CD4-positive, alpha-beta T cell (primary cell): Measurements from ENCODE around the gene ZNF738. TPM values are rescaled to one million over a fixed set of nuclear protein-coding genes. Genes with fewer than 3 reads are reported as not detected.
A peak's percentile ranks its signal among the peaks of the same experiment; 100 is the strongest.

Source experiments
- ATAC-seq: fragments of 200-7000 bp; cut with Tn5 transposase; one replicate; pipeline ENCODE4 v1.10.0; 2022; ENCODE audit warnings: mild to moderate bottlenecking; ENCODE audit not compliant: poor library complexity
- CTCF ChIA-PET: fragments of 350-600 bp; sonication (Branson Sonifier 250); formaldehyde crosslinking; loops from one replicate; lab custom pipeline; 2021; ENCODE audit warnings: antibody characterized with exemption, inconsistent platforms; lab: Charles Lee
- POLR2A ChIA-PET: fragments of 350-600 bp; sonication (Branson Sonifier 250); formaldehyde crosslinking; loops from one replicate; lab custom pipeline; 2021; ENCODE audit warnings: antibody characterized with exemption, inconsistent platforms; lab: Charles Lee
- DNase-seq, 14 experiments: peaks; one replicate each; pipeline ENCODE4 v3.0.0-alpha.2; 2013 to 2020; ENCODE audit warnings: mixed read lengths in 2 of 14
- H3K27ac ChIP-seq, 2 donors: one replicate each; pipeline versions ENCODE4 v1.5.1 to v1.7.0; 2013; ENCODE audit warnings: low read length in 2 of 2, low read depth in 1 of 2, mild to moderate bottlenecking in 1 of 2
- H3K27me3 ChIP-seq, 2 experiments: 1 replicate in 1 of 2; 2 replicates in 1 of 2; pipeline versions ENCODE4 v1.6.1 to v1.7.0; 2013; ENCODE audit warnings: low read length in 2 of 2, control low read depth in 1 of 2, mild to moderate bottlenecking in 1 of 2, moderate library complexity in 1 of 2; ENCODE audit not compliant: insufficient read depth in 2 of 2, control insufficient read depth in 1 of 2
- H3K36me3 ChIP-seq: one replicate; pipeline ENCODE4 v1.6.1; 2013; ENCODE audit warnings: low read length, control low read depth; ENCODE audit not compliant: insufficient read depth
- H3K4me1 ChIP-seq: one replicate; pipeline ENCODE4 v1.6.1; 2013; ENCODE audit warnings: low read length, control low read depth; ENCODE audit not compliant: insufficient read depth
- H3K4me3 ChIP-seq: one replicate; pipeline ENCODE4 v1.5.1; 2013; ENCODE audit warnings: mild to moderate bottlenecking, low read length, moderate library complexity
- H3K9me3 ChIP-seq, 2 experiments: 1 replicate in 1 of 2; 2 replicates in 1 of 2; pipeline versions ENCODE4 v1.6.1 to v1.7.0; 2013; ENCODE audit warnings: low read length in 2 of 2, mild to moderate bottlenecking in 2 of 2, control low read depth in 1 of 2, moderate library complexity in 1 of 2; ENCODE audit not compliant: control insufficient read depth in 1 of 2, insufficient read depth in 1 of 2
- H3K27ac Mint-ChIP-seq: one replicate; pipeline ENCODE4 v1.8.0; 2020; ENCODE audit warnings: mixed read lengths
- H3K27me3 Mint-ChIP-seq: one replicate; pipeline ENCODE4 v1.8.0; 2021; ENCODE audit warnings: mixed read lengths
- H3K36me3 Mint-ChIP-seq: one replicate; pipeline ENCODE4 v1.8.0; 2021; ENCODE audit warnings: low read depth, mixed read lengths
- H3K4me1 Mint-ChIP-seq: one replicate; pipeline ENCODE4 v1.8.0; 2021; ENCODE audit warnings: low read depth, mixed read lengths
- H3K4me3 Mint-ChIP-seq: one replicate; pipeline ENCODE4 v1.8.0; 2020; ENCODE audit warnings: mild to moderate bottlenecking, mixed read lengths
- H3K9me3 Mint-ChIP-seq: one replicate; pipeline ENCODE4 v1.8.0; 2020; ENCODE audit warnings: mixed read lengths
- CTCF ChIP-seq: fragments of 200-600 bp; IDR thresholded peaks from one replicate; pipeline ENCODE4 v1.8.0; 2022; ENCODE audit warnings: antibody characterized with exemption, mild to moderate bottlenecking
- intact Hi-C, 2 experiments: fragments of 100-400 bp; cut with DNase I in 1 of 2; cut with micrococcal nuclease in 1 of 2; formaldehyde crosslinking; loops; one replicate each; pipeline versions ENCODE4 v1.15.1 to v1.9.0; 2023 to 2025; cut with DNase I, micrococcal nuclease
- total RNA-seq, 174 experiments: library from RNA in 2 of 174; stranded (reverse) in 2 of 174; gene quantifications; one replicate each; pipeline ENCODE4 v1.2.3 and lab custom pipeline; 2021 to 2026

ZNF738 gene
- total RNA-seq, 2 experiments from 2014 or later, result 4.7 to 5.0 TPM

GRCh38 chr19:21352830-21353229 is 6.0 kb upstream of the ZNF738 start:
- Mint-ChIP-seq H3K4me3 (no peak overlapping the region), H3K4me1 (peaks cover 7% of the 10 kb centered on the region), H3K36me3 (no peaks in the 10 kb centered on the region), H3K27me3 (no peaks in the 10 kb centered on the region), H3K9me3 (peaks cover 11% of the 10 kb centered on the region), H3K27ac (no peak overlapping the region)
- Histone ChIP-seq H3K9me3 (peaks cover 0 to 9% of the 10 kb centered on the region in 2 experiments), H3K27me3 (no peaks in the 10 kb centered on the region), H3K4me3 (no peak overlapping the region), H3K36me3 (no peaks in the 10 kb centered on the region), H3K27ac (no peak overlapping the region), H3K4me1 (no peaks in the 10 kb centered on the region)
- CTCF ChIA-PET, result interaction anchor here (1.5 kb wide), 1 partner anchor 11 kb away, joined by 3 read pairs; no protein-coding TSS in a partner anchor
- POLR2A ChIA-PET, result interaction anchor here (0.6 to 0.7 kb wide), 2 partner anchors 44 to 693 kb away, joined by 3 read pairs; partner anchors contain the start of gene ZNF493
- no peak for TF ChIP-seq CTCF
- DNase-seq (no peak), ATAC-seq (no peak)
- intact Hi-C loops, result no loop called here

- Mint-ChIP-seq H3K9me3 (peaks cover 2% of the 10 kb centered on the region), H3K4me1 (peaks cover 18% of the 10 kb centered on the region), H3K4me3 (peak overlapping the region; percentile 7), H3K36me3 (peaks cover 59% of the 10 kb centered on the region), H3K27me3 (no peaks in the 10 kb centered on the region), H3K27ac (no peak overlapping the region)
- Histone ChIP-seq H3K27ac (no peak overlapping the region), H3K4me1 (no peaks in the 10 kb centered on the region), H3K27me3 (no peaks in the 10 kb centered on the region), H3K9me3 (no peaks in the 10 kb centered on the region), H3K4me3 (no peak overlapping the region), H3K36me3 (peaks cover 32% of the 10 kb centered on the region)
- ChIA-PET POLR2A (interaction anchor here (1.2 kb wide), 1 partner anchor 35 kb away, joined by 6 read pairs; the partner anchor contains the start of gene ZNF493), CTCF (interaction anchor here (1.4 kb wide), 1 partner anchor 44 kb away, joined by 3 read pairs; no protein-coding TSS in a partner anchor)
- no peak for TF ChIP-seq CTCF
- intact Hi-C loops, result loop anchor here (5.0 to 10.0 kb wide), 2 partner anchors 35 to 47 kb away; partner anchors contain the start of gene ZNF708 (in 1 of the 2)
- DNase-seq (no peak), ATAC-seq (no peak)
Measured at GRCh38 chr19:21362291-21362690, 3.5 kb downstream of the ZNF738 start.

- peaks cover 23% of the 10 kb centered on the region for H3K9me3 Mint-ChIP-seq
- H3K36me3 Mint-ChIP-seq, result peaks cover 73% of the 10 kb centered on the region
- Histone ChIP-seq H3K4me3 (no peak overlapping the region), H3K9me3 (peaks cover 43 to 91% of the 10 kb centered on the region in 2 experiments), H3K36me3 (peaks cover 11% of the 10 kb centered on the region), H3K4me1 (no peaks in the 10 kb centered on the region), H3K27me3 (no peaks in the 10 kb centered on the region), H3K27ac (no peak overlapping the region)
- intact Hi-C loops, result loop anchor here in 1 of 2 experiments (5.0 kb wide), 1 partner anchor 97 kb away; no protein-coding TSS in a partner anchor
- H3K4me3 Mint-ChIP-seq, result no peak overlapping the region
- TF ChIP-seq CTCF, result no peak
- DNase-seq, result no peak
- ChIA-PET POLR2A (no interaction called here), CTCF (no interaction called here)
- no peaks in the 10 kb centered on the region for H3K27me3 Mint-ChIP-seq
- H3K4me1 Mint-ChIP-seq, result no peaks in the 10 kb centered on the region
- no peak for ATAC-seq
- H3K27ac Mint-ChIP-seq, result no peak overlapping the region
Measured at GRCh38 chr19:21383980-21384582, 25.3 kb downstream of the ZNF738 start.
